Spleen (tissue), 11 donors: ENCODE data around the gene DLGAP5. TPM values are rescaled to one million over a fixed set of nuclear protein-coding genes. Genes with fewer than 3 reads are reported as not detected.

ENCODE experiments used
- DNase-seq: peaks from one replicate; pipeline ENCODE4 v3.0.0-alpha.2; 2020
- H3K27ac ChIP-seq, 8 donors: fragments of 200-600 bp; sonication (generic) in 7 of 8; 1 replicate in 4 of 8; 2 replicates in 4 of 8; pipeline versions ENCODE4 v1.5.0 to v1.8.0; 2016 to 2021; ENCODE audit warnings: inconsistent platforms in 4 of 8, mild to moderate bottlenecking in 4 of 8, moderate library complexity in 1 of 8
- H3K27me3 ChIP-seq, 7 donors: fragments of 200-600 bp; sonication (generic) in 6 of 7; replicated peaks in 1 of 7; 1 replicate in 4 of 7; 2 replicates in 3 of 7; pipeline versions ENCODE4 v1.5.0 to v1.8.0; 2016 to 2021; ENCODE audit warnings: inconsistent platforms in 3 of 7, mild to moderate bottlenecking in 1 of 7
- H3K36me3 ChIP-seq, 6 donors: fragments of 200-600 bp; sonication (generic) in 5 of 6; 1 replicate in 4 of 6; 2 replicates in 2 of 6; pipeline versions ENCODE4 v1.5.0 to v1.8.0; 2016 to 2021; ENCODE audit warnings: inconsistent platforms in 2 of 6
- H3K4me1 ChIP-seq, 6 donors: fragments of 200-600 bp; sonication (generic) in 5 of 6; 1 replicate in 3 of 6; 2 replicates in 3 of 6; pipeline versions ENCODE4 v1.5.0 to v1.8.0; 2016 to 2021; ENCODE audit warnings: inconsistent platforms in 3 of 6
- H3K4me3 ChIP-seq, 8 donors: fragments of 200-600 bp; sonication (generic) in 7 of 8; 1 replicate in 4 of 8; 2 replicates in 4 of 8; pipeline versions ENCODE4 v1.5.0 to v1.8.0; 2016 to 2021; ENCODE audit warnings: inconsistent platforms in 4 of 8, mild to moderate bottlenecking in 4 of 8, moderate library complexity in 2 of 8
- H3K9me3 ChIP-seq, 8 donors: fragments of 200-600 bp; sonication (generic) in 7 of 8; 1 replicate in 4 of 8; 2 replicates in 4 of 8; pipeline versions ENCODE4 v1.5.0 to v1.8.0; 2016 to 2021; ENCODE audit warnings: inconsistent platforms in 4 of 8
- POLR2A ChIP-seq, 3 donors: fragments of 450-650 bp; IDR thresholded peaks; one replicate each; pipeline ENCODE4 v1.5.1; 2017; ENCODE audit warnings: antibody characterized with exemption in 3 of 3, mild to moderate bottlenecking in 1 of 3
- POLR2AphosphoS5 ChIP-seq, 3 donors: sonication (generic); formaldehyde crosslinking; IDR thresholded peaks; one replicate each; pipeline ENCODE4 v1.5.1; 2017; ENCODE audit warnings: antibody characterized with exemption in 3 of 3
- WGBS, 5 donors: extraction: QIAGEN DNeasy Blood & Tissue Kit in 3 of 5; methylation state at CpG; one replicate each; pipeline versions ENCODE4 v1.1.5 to v1.1.7; 2013 to 2018; 5-methylcytosine and 5-hydroxymethylcytosine counted together
- intact Hi-C: fragments of 100-400 bp; cut with DNase I; formaldehyde crosslinking; loops from one replicate; pipeline ENCODE4 v1.15.0; 2023; ENCODE audit warnings: low total_unique reads
- polyA plus RNA-seq, 3 donors: library from polyadenylated mRNA; stranded (reverse); fragments of 200-250 nt; gene quantifications; one replicate each; pipeline ENCODE4 v1.2.1, GENCODE V29; 2013
- total RNA-seq, 7 donors: library from RNA; depleted of rRNA in 3 of 7; stranded (reverse); fragments of >200 nt in 3 of 7; fragmentation: NEBNext Ultra II Directional in 4 of 7; extraction: Animal tissue kit (Norgen Biotek cat#: 25700) in 4 of 7; gene quantifications; one replicate each; pipeline versions ENCODE4 v1.1.0 to v1.2.1, GENCODE V29; 2016 to 2021
- TF ChIP-seq, protein P1 (sequence below), 11 experiments: fragments of 200-600 bp in 7 of 11; fragments of 450-650 bp in 4 of 11; sonication (generic) in 4 of 11; IDR thresholded peaks in 8 of 11; conservative IDR thresholded peaks in 3 of 11; 1 replicate in 7 of 11; 2 replicates in 4 of 11; pipeline versions ENCODE4 v1.4.0 to v1.8.0; 2016 to 2021; ENCODE audit warnings: antibody characterized with exemption in 11 of 11, inconsistent platforms in 4 of 11, mild to moderate bottlenecking in 1 of 11
- donor health status: healthy with polysubstance abuse.
- donor health status: DM: no; HTN: no; CAD: no; lungs with moderate emphysema.
- donor health status: DM: no; HTN: no; CAD: no.
- donor health status: Bipolar disorder and iron deficiency.
- donor health status: healthy.
- donor health status: DM: no; HTN: no; CAD: no.
- donor health status: DM: yes; HTN: yes; CAD: no.

DLGAP5 gene
- total and polyA plus RNA-seq, 10 donors: 0.50 to 8.1 (median 2.9) TPM

DNA sequence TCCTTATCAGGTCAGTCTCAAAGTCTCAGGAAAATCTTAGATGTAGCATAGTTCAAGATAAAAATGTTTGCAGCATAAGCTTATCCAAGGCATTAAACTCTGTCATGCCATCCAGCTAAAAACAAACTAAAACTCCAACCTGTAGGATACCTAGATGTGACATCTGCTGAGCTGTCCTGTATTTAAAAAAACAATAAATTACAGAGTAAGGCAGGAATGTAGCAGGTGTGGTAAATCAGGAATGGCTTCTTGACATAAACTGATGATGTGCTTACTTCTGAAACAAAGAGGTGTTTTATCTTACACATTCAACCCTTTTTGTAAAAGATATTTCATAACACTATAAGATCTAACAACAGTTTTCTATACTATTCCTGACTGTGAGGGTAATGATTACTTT lies 30.6 kb upstream of the DLGAP5 start:
- H3K36me3 ChIP-seq: no peaks in the 10 kb centered on the region
- H3K9me3 ChIP-seq: peaks cover 0 to 16% (median 12%) of the 10 kb centered on the region in 8 donors
- no peaks in the 10 kb centered on the region for H3K4me1 ChIP-seq
- H3K27me3 ChIP-seq: no peaks in the 10 kb centered on the region
- TF ChIP-seq POLR2A (IDR thresholded peaks at IDR 0.05) (no peak), POLR2AphosphoS5 (IDR thresholded peaks at IDR 0.05) (no peak)
- TF ChIP-seq, protein P1, sequence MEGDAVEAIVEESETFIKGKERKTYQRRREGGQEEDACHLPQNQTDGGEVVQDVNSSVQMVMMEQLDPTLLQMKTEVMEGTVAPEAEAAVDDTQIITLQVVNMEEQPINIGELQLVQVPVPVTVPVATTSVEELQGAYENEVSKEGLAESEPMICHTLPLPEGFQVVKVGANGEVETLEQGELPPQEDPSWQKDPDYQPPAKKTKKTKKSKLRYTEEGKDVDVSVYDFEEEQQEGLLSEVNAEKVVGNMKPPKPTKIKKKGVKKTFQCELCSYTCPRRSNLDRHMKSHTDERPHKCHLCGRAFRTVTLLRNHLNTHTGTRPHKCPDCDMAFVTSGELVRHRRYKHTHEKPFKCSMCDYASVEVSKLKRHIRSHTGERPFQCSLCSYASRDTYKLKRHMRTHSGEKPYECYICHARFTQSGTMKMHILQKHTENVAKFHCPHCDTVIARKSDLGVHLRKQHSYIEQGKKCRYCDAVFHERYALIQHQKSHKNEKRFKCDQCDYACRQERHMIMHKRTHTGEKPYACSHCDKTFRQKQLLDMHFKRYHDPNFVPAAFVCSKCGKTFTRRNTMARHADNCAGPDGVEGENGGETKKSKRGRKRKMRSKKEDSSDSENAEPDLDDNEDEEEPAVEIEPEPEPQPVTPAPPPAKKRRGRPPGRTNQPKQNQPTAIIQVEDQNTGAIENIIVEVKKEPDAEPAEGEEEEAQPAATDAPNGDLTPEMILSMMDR (IDR thresholded peaks at IDR 0.05 in 8 of 11, conservative IDR thresholded peaks at IDR 0.05 in 3 of 11): no peak
- no peak overlapping the region for H3K27ac ChIP-seq
- intact Hi-C loops: no loop called here
- H3K4me3 ChIP-seq: no peak overlapping the region
- DNase-seq: no peak

DNA sequence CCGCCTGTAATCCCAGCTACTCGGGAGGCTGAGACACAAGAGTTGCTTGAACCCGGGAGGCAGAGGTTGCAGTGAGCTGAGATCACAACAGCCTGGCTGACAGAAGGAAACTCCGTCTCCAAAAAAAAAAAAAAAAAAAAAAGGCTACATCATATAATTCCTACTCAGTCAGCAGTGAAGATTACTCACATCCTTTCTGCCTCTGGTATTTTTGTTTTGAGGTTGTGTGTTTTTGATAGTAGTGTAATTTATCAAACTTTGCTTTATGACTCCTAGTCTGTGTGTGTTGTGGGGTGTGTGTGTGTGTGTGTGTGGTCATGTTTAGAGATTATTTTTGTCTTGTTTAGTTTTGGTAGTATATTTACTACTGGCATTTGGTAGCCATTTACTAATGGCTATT lies 29.8 kb upstream of the DLGAP5 start:
- Histone ChIP-seq H3K4me1 (no peaks in the 10 kb centered on the region), H3K36me3 (no peaks in the 10 kb centered on the region), H3K27ac (no peak overlapping the region), H3K4me3 (no peak overlapping the region), H3K27me3 (no peaks in the 10 kb centered on the region), H3K9me3 (peaks cover 0 to 8% (median 4%) of the 10 kb centered on the region in 8 donors)
- WGBS, 5 donors: 85 to 93% (median 90%) methylated on average over 4 of the region's 4 CpGs
- no peak for DNase-seq
- intact Hi-C loops: no loop called here
- TF ChIP-seq POLR2A (IDR thresholded peaks at IDR 0.05): no peak
- TF ChIP-seq POLR2AphosphoS5 (IDR thresholded peaks at IDR 0.05): no peak
- TF ChIP-seq, protein P1 (IDR thresholded peaks at IDR 0.05 in 8 of 11, conservative IDR thresholded peaks at IDR 0.05 in 3 of 11): no peak

DNA sequence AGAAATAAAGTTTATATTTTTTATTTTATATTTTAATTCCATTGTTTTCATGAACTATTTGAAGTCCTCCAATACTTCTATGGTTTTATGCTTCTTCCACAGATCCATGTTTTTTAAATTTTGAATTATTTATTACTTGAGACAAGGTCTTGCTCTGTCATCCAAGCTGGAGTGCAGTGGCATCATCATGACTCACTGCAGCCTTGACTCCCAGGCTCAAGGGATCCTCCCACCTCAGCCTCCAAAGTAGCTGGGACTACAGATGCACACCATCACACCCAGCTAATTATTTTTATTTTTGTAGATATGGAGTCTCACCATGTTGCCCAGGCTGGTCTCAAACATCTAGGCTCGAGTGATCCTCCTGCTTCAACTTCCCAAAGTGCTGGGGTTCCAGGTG lies 28.8 kb upstream of the DLGAP5 start:
- intact Hi-C loops: no loop called here
- TF ChIP-seq POLR2AphosphoS5 (IDR thresholded peaks at IDR 0.05) (no peak), POLR2A (IDR thresholded peaks at IDR 0.05) (no peak)
- TF ChIP-seq, protein P1 (IDR thresholded peaks at IDR 0.05 in 8 of 11, conservative IDR thresholded peaks at IDR 0.05 in 3 of 11): no peak
- H3K9me3 ChIP-seq: no peaks in the 10 kb centered on the region
- H3K4me1 ChIP-seq: no peaks in the 10 kb centered on the region
- WGBS, 5 donors: 78 to 97% (median 90%) methylated on average over 1 of the region's 1 CpG
- H3K4me3 ChIP-seq: no peak overlapping the region
- H3K27me3 ChIP-seq: no peaks in the 10 kb centered on the region
- H3K36me3 ChIP-seq: no peaks in the 10 kb centered on the region
- no peak overlapping the region for H3K27ac ChIP-seq
- DNase-seq: no peak

DNA sequence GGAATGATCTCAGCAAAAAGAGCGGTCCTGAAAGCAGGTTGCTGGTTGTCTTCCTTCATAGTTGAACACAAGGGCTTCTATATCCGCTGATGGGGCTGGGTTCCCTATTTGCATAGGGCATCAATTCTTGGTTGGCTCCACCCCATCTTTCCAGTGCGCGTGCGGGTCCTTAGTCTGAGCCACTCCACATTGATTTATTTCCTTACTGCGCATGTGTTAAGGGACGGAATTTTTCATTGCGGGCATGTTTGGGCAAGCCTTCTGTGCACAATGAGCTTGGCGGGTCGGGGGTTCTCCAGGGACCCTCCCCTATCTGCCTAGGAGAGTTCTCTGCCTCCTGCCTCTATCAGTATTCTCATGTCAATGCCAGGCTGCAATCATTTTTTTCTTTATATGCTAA lies 21.2 kb upstream of the DLGAP5 start:
- no peaks in the 10 kb centered on the region for H3K27me3 ChIP-seq
- intact Hi-C loops: loop anchor here (10.0 kb wide), 1 partner anchor 212 kb away; no protein-coding TSS in a partner anchor
- peaks cover 0 to 6% (median 1%) of the 10 kb centered on the region in 6 donors for H3K4me1 ChIP-seq
- TF ChIP-seq POLR2A (IDR thresholded peaks at IDR 0.05) (no peak), POLR2AphosphoS5 (IDR thresholded peaks at IDR 0.05) (no peak)
- TF ChIP-seq, protein P1 (IDR thresholded peaks at IDR 0.05 in 8 of 11, conservative IDR thresholded peaks at IDR 0.05 in 3 of 11): no peak
- DNase-seq: no peak
- no peaks in the 10 kb centered on the region for H3K9me3 ChIP-seq
- 77 to 87% (median 84%) methylated on average over 10 of the region's 10 CpGs for WGBS, 5 donors
- H3K4me3 ChIP-seq: no peak overlapping the region
- no peaks in the 10 kb centered on the region for H3K36me3 ChIP-seq
- no peak overlapping the region for H3K27ac ChIP-seq
